ENCODE data around the gene PKIG.
A peak's percentile ranks its signal among the peaks of the same experiment; 100 is the strongest.

The PKIG gene

DNA sequence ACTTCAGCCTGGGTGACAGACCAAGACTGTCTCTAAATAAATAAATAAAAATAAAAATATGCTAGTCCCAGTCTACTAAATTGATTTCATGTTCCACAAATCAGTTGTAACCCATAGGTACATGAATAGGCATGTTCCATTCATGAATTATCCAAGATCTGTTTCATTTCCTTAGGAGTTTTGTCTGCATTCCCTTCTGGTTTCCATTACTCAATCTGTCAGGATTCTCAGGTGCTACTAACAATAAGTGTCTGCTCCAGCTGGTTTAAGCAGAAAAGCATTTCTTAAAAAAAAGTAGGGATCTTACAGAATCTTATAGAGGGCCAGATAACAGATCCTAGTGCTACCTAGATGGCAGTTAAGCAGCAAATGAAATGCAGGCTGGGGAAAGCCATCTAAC is 15.6 kb upstream of the PKIG start:
- ChIA-PET POLR2A (no interaction called here), CTCF (interaction anchor here (1.5 to 2.1 kb wide), 3 partner anchors 9 to 13 kb away, joined by 3 to 7 read pairs (median 6); no protein-coding TSS in a partner anchor)
- Histone ChIP-seq H3K4me3 (ENCODE audit: control insufficient read depth in 1 of 7, extremely low read depth in 1 of 7, insufficient read depth in 4 of 7, low read depth in 2 of 7, low read length in 6 of 7) (no peak overlapping the region), H3K9me3 (ENCODE audit: control extremely low read depth in 1 of 5, control insufficient read depth in 4 of 5, insufficient read depth in 2 of 5, low read depth in 1 of 5, low read length in 4 of 5) (no peaks in the 10 kb centered on the region), H3K27me3 (replicated peaks in 2 of 5; ENCODE audit: control insufficient read depth in 4 of 5, insufficient read depth in 5 of 5, low read length in 4 of 5) (no peaks in the 10 kb centered on the region), H3K4me1 (ENCODE audit: control extremely low read depth in 1 of 4, control insufficient read depth in 4 of 4, insufficient read depth in 4 of 4, low read length in 3 of 4) (peaks cover 4 to 7% (median 5%) of the 10 kb centered on the region in 4 experiments), H3K27ac (ENCODE audit: insufficient read depth in 1 of 2, low read depth in 1 of 2, low read length in 2 of 2, poor library complexity in 1 of 2, severe bottlenecking in 2 of 2) (no peak overlapping the region), H3K36me3 (ENCODE audit: control insufficient read depth in 4 of 4, insufficient read depth in 4 of 4, low read length in 3 of 4) (no peaks in the 10 kb centered on the region)
- no peak for DNase-seq

- Histone ChIP-seq H3K27me3 (replicated peaks in 2 of 5; ENCODE audit: control insufficient read depth in 4 of 5, insufficient read depth in 5 of 5, low read length in 4 of 5) (no peaks in the 10 kb centered on the region), H3K4me1 (ENCODE audit: control extremely low read depth in 1 of 4, control insufficient read depth in 4 of 4, insufficient read depth in 4 of 4, low read length in 3 of 4) (peaks cover 7 to 23% (median 18%) of the 10 kb centered on the region in 4 experiments), H3K27ac (ENCODE audit: insufficient read depth in 1 of 2, low read depth in 1 of 2, low read length in 2 of 2, poor library complexity in 1 of 2, severe bottlenecking in 2 of 2) (no peak overlapping the region), H3K36me3 (ENCODE audit: control insufficient read depth in 4 of 4, insufficient read depth in 4 of 4, low read length in 3 of 4) (no peaks in the 10 kb centered on the region), H3K4me3 (ENCODE audit: control insufficient read depth in 1 of 7, extremely low read depth in 1 of 7, insufficient read depth in 4 of 7, low read depth in 2 of 7, low read length in 6 of 7) (no peak overlapping the region), H3K9me3 (ENCODE audit: control extremely low read depth in 1 of 5, control insufficient read depth in 4 of 5, insufficient read depth in 2 of 5, low read depth in 1 of 5, low read length in 4 of 5) (no peaks in the 10 kb centered on the region)
- CTCF ChIA-PET: interaction anchor here (1.0 to 2.0 kb wide), 2 partner anchors 17 to 112 kb away, joined by 4 to 5 read pairs; no protein-coding TSS in a partner anchor
- no peak for DNase-seq
- POLR2A ChIA-PET: no interaction called here
- WGBS (ENCODE audit: insufficient coverage): no CpG with 5 or more reads among the region's 1 CpG
These were observed 12.0 kb upstream of the PKIG start for GRCh38 chr20:44570367-44570766.

DNA sequence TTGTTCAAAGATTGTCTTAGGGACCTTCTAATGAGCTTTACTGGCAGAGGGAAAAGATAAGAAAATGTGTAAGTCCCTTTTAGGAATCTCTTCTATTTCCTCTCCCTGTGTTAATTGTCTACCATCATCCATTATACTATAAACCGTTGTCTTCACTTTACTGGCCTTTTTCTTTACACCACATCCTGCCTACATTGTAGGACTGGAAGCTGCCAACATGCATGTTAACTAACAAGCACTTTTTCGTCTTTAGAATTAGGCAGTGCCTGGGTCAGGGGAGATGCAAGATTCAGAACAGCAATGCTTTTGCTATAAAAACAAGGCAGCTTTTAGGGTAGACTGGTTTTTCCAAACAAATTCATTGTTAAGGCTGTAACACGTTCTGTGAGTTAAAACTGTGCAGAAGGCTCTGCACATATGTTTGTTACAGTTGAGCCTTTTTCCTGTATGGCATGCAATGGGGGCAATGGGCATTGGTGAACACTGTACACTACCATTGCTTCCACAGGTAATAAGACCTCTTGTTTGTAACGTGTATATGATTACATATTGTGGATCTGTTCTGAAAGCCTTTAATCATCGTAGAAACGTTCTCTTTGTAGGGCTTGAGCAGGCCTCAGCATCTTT is 10.9 kb upstream of the PKIG start:
- Histone ChIP-seq H3K36me3 (ENCODE audit: control insufficient read depth in 4 of 4, insufficient read depth in 4 of 4, low read length in 3 of 4) (no peaks in the 10 kb centered on the region), H3K27me3 (replicated peaks in 2 of 5; ENCODE audit: control insufficient read depth in 4 of 5, insufficient read depth in 5 of 5, low read length in 4 of 5) (no peaks in the 10 kb centered on the region), H3K27ac (ENCODE audit: insufficient read depth in 1 of 2, low read depth in 1 of 2, low read length in 2 of 2, poor library complexity in 1 of 2, severe bottlenecking in 2 of 2) (peak overlapping the region in 1 of 2 experiments; percentile 43), H3K4me1 (ENCODE audit: control extremely low read depth in 1 of 4, control insufficient read depth in 4 of 4, insufficient read depth in 4 of 4, low read length in 3 of 4) (peaks cover 7 to 33% (median 26%) of the 10 kb centered on the region in 4 experiments), H3K9me3 (ENCODE audit: control extremely low read depth in 1 of 5, control insufficient read depth in 4 of 5, insufficient read depth in 2 of 5, low read depth in 1 of 5, low read length in 4 of 5) (no peaks in the 10 kb centered on the region), H3K4me3 (ENCODE audit: control insufficient read depth in 1 of 7, extremely low read depth in 1 of 7, insufficient read depth in 4 of 7, low read depth in 2 of 7, low read length in 6 of 7) (no peak overlapping the region)
- DNase-seq: peak in 1 of 3 donors; percentile 40
- WGBS (ENCODE audit: insufficient coverage): 52% methylated on average over 6 of the region's 6 CpGs
- ChIA-PET POLR2A (interaction anchor here (0.8 kb wide), 1 partner anchor 50 kb away, joined by 3 read pairs; the partner anchor contains the start of gene SERINC3), CTCF (interaction anchor here (0.9 to 2.0 kb wide), 3 partner anchors 28 to 111 kb away, joined by 3 to 6 read pairs (median 5); no protein-coding TSS in a partner anchor)

DNA sequence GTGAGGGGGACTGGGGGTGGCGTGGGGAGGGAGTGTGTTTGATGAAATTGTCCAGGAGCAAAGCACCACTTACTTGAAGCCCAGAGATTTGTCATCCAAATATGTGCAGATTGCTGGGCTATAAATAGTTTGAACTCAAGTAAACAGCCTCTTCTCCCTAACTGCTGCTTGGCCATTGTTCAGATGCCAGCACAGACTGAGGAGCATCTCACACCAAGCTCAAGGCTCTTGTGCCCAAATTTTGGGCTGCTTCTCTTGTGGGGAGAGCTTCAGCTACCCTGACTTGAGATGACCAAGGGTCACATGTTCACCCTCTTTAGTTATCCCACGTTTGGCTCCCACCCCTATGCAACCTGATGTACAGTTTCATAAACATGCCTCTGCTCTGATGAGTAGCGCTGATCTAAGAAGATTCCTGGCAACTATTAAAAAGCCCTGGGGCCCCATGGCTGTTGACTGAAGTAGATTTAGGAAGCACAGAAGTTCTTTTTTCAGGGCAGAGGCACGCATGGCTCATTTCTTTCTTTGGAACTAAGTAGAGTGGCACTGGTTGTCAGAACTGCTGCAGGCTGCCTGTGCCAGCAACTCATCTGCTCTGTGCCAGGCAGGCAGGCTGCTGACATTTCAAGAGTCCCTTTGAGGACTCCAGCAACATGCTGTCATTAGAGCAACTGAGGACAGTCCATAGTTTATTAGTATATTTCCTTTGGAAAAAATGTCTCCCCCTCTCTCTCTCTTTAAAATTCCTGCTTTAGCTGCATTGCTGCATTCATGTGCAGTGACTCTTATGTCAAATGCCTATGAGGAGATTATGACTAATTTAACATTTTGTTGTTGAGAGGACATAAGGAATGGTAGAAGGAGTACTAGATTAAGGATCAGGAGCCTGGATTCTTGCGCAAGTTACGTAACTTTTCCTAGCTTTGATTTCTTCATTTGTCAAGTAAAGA is 9.6 kb upstream of the PKIG start:
- H3K4me1 ChIP-seq (ENCODE audit: control extremely low read depth in 1 of 4, control insufficient read depth in 4 of 4, insufficient read depth in 4 of 4, low read length in 3 of 4): peaks cover 11 to 46% (median 36%) of the 10 kb centered on the region in 4 experiments
- 54% methylated on average over 5 of the region's 6 CpGs for WGBS (ENCODE audit: insufficient coverage)
- H3K4me3 ChIP-seq (ENCODE audit: control insufficient read depth in 1 of 7, extremely low read depth in 1 of 7, insufficient read depth in 4 of 7, low read depth in 2 of 7, low read length in 6 of 7): no peak overlapping the region
- no peaks in the 10 kb centered on the region for H3K36me3 ChIP-seq (ENCODE audit: control insufficient read depth in 4 of 4, insufficient read depth in 4 of 4, low read length in 3 of 4)
- peak in 2 of 3 donors; percentile 46 to 59 for DNase-seq
- no peaks in the 10 kb centered on the region for H3K27me3 ChIP-seq (replicated peaks in 2 of 5; ENCODE audit: control insufficient read depth in 4 of 5, insufficient read depth in 5 of 5, low read length in 4 of 5)
- POLR2A ChIA-PET: interaction anchor here (1.4 kb wide), 1 partner anchor 37 kb away, joined by 3 read pairs; no protein-coding TSS in a partner anchor
- CTCF ChIA-PET: interaction anchor here (1.2 to 5.7 kb wide), 3 partner anchors 17 to 37 kb away, joined by 3 to 31 read pairs (median 9); no protein-coding TSS in a partner anchor
- no peaks in the 10 kb centered on the region for H3K9me3 ChIP-seq (ENCODE audit: control extremely low read depth in 1 of 5, control insufficient read depth in 4 of 5, insufficient read depth in 2 of 5, low read depth in 1 of 5, low read length in 4 of 5)
- peak overlapping the region in 1 of 2 experiments; percentile 31 for H3K27ac ChIP-seq (ENCODE audit: insufficient read depth in 1 of 2, low read depth in 1 of 2, low read length in 2 of 2, poor library complexity in 1 of 2, severe bottlenecking in 2 of 2)

GRCh38 chr20:44573501-44573869 is 8.9 kb upstream of the PKIG start:
- peaks cover 11 to 46% (median 36%) of the 10 kb centered on the region in 4 experiments for H3K4me1 ChIP-seq (ENCODE audit: control extremely low read depth in 1 of 4, control insufficient read depth in 4 of 4, insufficient read depth in 4 of 4, low read length in 3 of 4)
- no peaks in the 10 kb centered on the region for H3K36me3 ChIP-seq (ENCODE audit: control insufficient read depth in 4 of 4, insufficient read depth in 4 of 4, low read length in 3 of 4)
- ChIA-PET CTCF (interaction anchor here (1.2 to 5.7 kb wide), 3 partner anchors 18 to 37 kb away, joined by 3 to 31 read pairs (median 9); no protein-coding TSS in a partner anchor), POLR2A (interaction anchor here (1.4 kb wide), 1 partner anchor 37 kb away, joined by 3 read pairs; no protein-coding TSS in a partner anchor)
- no peak overlapping the region for H3K4me3 ChIP-seq (ENCODE audit: control insufficient read depth in 1 of 7, extremely low read depth in 1 of 7, insufficient read depth in 4 of 7, low read depth in 2 of 7, low read length in 6 of 7)
- H3K27ac ChIP-seq (ENCODE audit: insufficient read depth in 1 of 2, low read depth in 1 of 2, low read length in 2 of 2, poor library complexity in 1 of 2, severe bottlenecking in 2 of 2): peak overlapping the region in 1 of 2 experiments; percentile 0
- DNase-seq: no peak
- H3K9me3 ChIP-seq (ENCODE audit: control extremely low read depth in 1 of 5, control insufficient read depth in 4 of 5, insufficient read depth in 2 of 5, low read depth in 1 of 5, low read length in 4 of 5): no peaks in the 10 kb centered on the region
- no CpG with 5 or more reads among the region's 2 CpGs for WGBS (ENCODE audit: insufficient coverage)
- no peaks in the 10 kb centered on the region for H3K27me3 ChIP-seq (replicated peaks in 2 of 5; ENCODE audit: control insufficient read depth in 4 of 5, insufficient read depth in 5 of 5, low read length in 4 of 5)

- Histone ChIP-seq H3K4me3 (ENCODE audit: control insufficient read depth in 1 of 7, extremely low read depth in 1 of 7, insufficient read depth in 4 of 7, low read depth in 2 of 7, low read length in 6 of 7) (no peak overlapping the region), H3K4me1 (ENCODE audit: control extremely low read depth in 1 of 4, control insufficient read depth in 4 of 4, insufficient read depth in 4 of 4, low read length in 3 of 4) (peaks cover 11 to 49% (median 36%) of the 10 kb centered on the region in 4 experiments), H3K9me3 (ENCODE audit: control extremely low read depth in 1 of 5, control insufficient read depth in 4 of 5, insufficient read depth in 2 of 5, low read depth in 1 of 5, low read length in 4 of 5) (no peaks in the 10 kb centered on the region), H3K27ac (ENCODE audit: insufficient read depth in 1 of 2, low read depth in 1 of 2, low read length in 2 of 2, poor library complexity in 1 of 2, severe bottlenecking in 2 of 2) (no peak overlapping the region), H3K36me3 (ENCODE audit: control insufficient read depth in 4 of 4, insufficient read depth in 4 of 4, low read length in 3 of 4) (no peaks in the 10 kb centered on the region), H3K27me3 (replicated peaks in 2 of 5; ENCODE audit: control insufficient read depth in 4 of 5, insufficient read depth in 5 of 5, low read length in 4 of 5) (no peaks in the 10 kb centered on the region)
- DNase-seq: no peak
- POLR2A ChIA-PET: interaction anchor here (1.4 kb wide), 1 partner anchor 36 kb away, joined by 3 read pairs; no protein-coding TSS in a partner anchor
- CTCF ChIA-PET: interaction anchor here (1.2 to 5.7 kb wide), 3 partner anchors 24 to 44 kb away, joined by 3 to 43 read pairs (median 31); no protein-coding TSS in a partner anchor
- 90% methylated on average over 2 of the region's 4 CpGs for WGBS (ENCODE audit: insufficient coverage)
These were observed 8.0 kb upstream of the PKIG start for GRCh38 chr20:44574372-44574771.
